A549 (cell line): ENCODE data around the gene TSPAN18.

Experiments used
- CHD2 ChIP-seq: fragments of 150-350 bp; IDR thresholded peaks from 2 replicates; pipeline ENCODE4 v1.6.1; 2014; ENCODE audit warnings: low read length; ENCODE audit not compliant: partially characterized antibody
- CTCF ChIP-seq: fragments of >200 bp; sonication (Bioruptor Twin); formaldehyde crosslinking; IDR thresholded peaks from 3 replicates; pipeline ENCODE4 v1.5.1; 2016
- ESRRA ChIP-seq: fragments of 150-350 bp; IDR thresholded peaks from 2 replicates; pipeline ENCODE4 v1.6.1; 2014; ENCODE audit warnings: mild to moderate bottlenecking, low read length, borderline replicate concordance
- FOSL2 ChIP-seq, 2 experiments: fragments of 450-650 bp in 1 of 2; fragments of >200 bp in 1 of 2; sonication (Bioruptor Twin) in 1 of 2; formaldehyde crosslinking; IDR thresholded peaks; 2 replicates each; pipeline versions ENCODE4 v1.5.0 to v1.6.1; 2016 to 2020; ENCODE audit warnings: mild to moderate bottlenecking in 1 of 2, moderate library complexity in 1 of 2
- HDAC2 ChIP-seq: fragments of 200-600 bp; sonication (generic); IDR thresholded peaks from 2 replicates; pipeline ENCODE4 v1.6.1; 2016
- KDM1A ChIP-seq: fragments of 200-600 bp; sonication (generic); IDR thresholded peaks from 2 replicates; pipeline ENCODE4 v1.6.1; 2016; ENCODE audit warnings: low read depth, mild to moderate bottlenecking
- MAX ChIP-seq: IDR thresholded peaks from 2 replicates; pipeline ENCODE4 v1.6.1; 2012
- POLR2A ChIP-seq: IDR thresholded peaks from 2 replicates; pipeline ENCODE4 v1.6.1; 2012; ENCODE audit warnings: mild to moderate bottlenecking, low read length
- SMC3 ChIP-seq: fragments of >200 bp; sonication (Bioruptor Twin); formaldehyde crosslinking; IDR thresholded peaks from 3 replicates; pipeline ENCODE4 v1.6.1; 2018; ENCODE audit warnings: inconsistent platforms
- ZC3H11A ChIP-seq: fragments of 450-650 bp; IDR thresholded peaks from 2 replicates; pipeline ENCODE4 v1.6.1; 2014; ENCODE audit warnings: antibody characterized with exemption, mild to moderate bottlenecking
- ZNF302 ChIP-seq: fragments of 250-450 bp; sonication (Bioruptor Pico); IDR thresholded peaks from 2 replicates; pipeline ENCODE4 v1.9.0; 2021; ENCODE audit warnings: inconsistent platforms, mild to moderate bottlenecking, moderate library complexity

GRCh38 chr11:44797886-44798606, 71.3 kb downstream of the TSPAN18 start:
- TF ChIP-seq KDM1A (no peak), CHD2 (no peak), CTCF (no peak), FOSL2 (IDR thresholded peaks at IDR 0.05) (no peak), FOSL2 (CRISPR knock-in tag; IDR thresholded peaks at IDR 0.05) (no peak), ZNF302 (CRISPR knock-in tag) (no peak), POLR2A (no peak), SMC3 (no peak), HDAC2 (no peak), MAX (no peak), ZC3H11A (no peak), ESRRA (no peak)
